SK-N-SH treated with all-trans-retinoic acid at 6 μM for 48 hours (cell line): ENCODE measurements around the gene UBXN10.

ENCODE experiments used
- ATAC-seq: fragments of 200-7000 bp; cut with Tn5 transposase; 3 replicates; pipeline ENCODE4 v1.9.1; 2020; ENCODE audit warnings: mild to moderate bottlenecking, moderate library complexity
- ARNTL ChIP-seq: fragments of 450-650 bp; formaldehyde crosslinking; IDR thresholded peaks from 2 replicates; pipeline ENCODE4 v1.5.0; 2020; ENCODE audit warnings: low read depth, mild to moderate bottlenecking, moderate library complexity, borderline replicate concordance
- BACH2 ChIP-seq: fragments of 250-450 bp; sonication (Bioruptor Pico); IDR thresholded peaks from 2 replicates; pipeline ENCODE4 v1.9.0; 2021; ENCODE audit warnings: mild to moderate bottlenecking, borderline replicate concordance
- CREB5 ChIP-seq: fragments of 250-450 bp; sonication (Bioruptor Pico); IDR thresholded peaks from 2 replicates; pipeline ENCODE4 v1.5.1; 2020; ENCODE audit warnings: low read depth, mild to moderate bottlenecking, moderate library complexity
- CSDC2 ChIP-seq: fragments of 250-450 bp; sonication (Bioruptor Pico); IDR thresholded peaks from 2 replicates; pipeline ENCODE4 v1.5.0; 2020; ENCODE audit warnings: mild to moderate bottlenecking, moderate library complexity
- CSRNP3 ChIP-seq: fragments of 250-450 bp; sonication (Bioruptor Pico); IDR thresholded peaks from 2 replicates; pipeline ENCODE4 v1.5.1; 2021; ENCODE audit warnings: mild to moderate bottlenecking, moderate library complexity
- GLIS3 ChIP-seq: fragments of 250-450 bp; sonication (Bioruptor Pico); IDR thresholded peaks from 2 replicates; pipeline ENCODE4 v1.5.0; 2020; ENCODE audit warnings: mild to moderate bottlenecking, moderate library complexity
- ISL1 ChIP-seq: fragments of 250-450 bp; sonication (Bioruptor Pico); IDR thresholded peaks from 2 replicates; pipeline ENCODE4 v2.1.2; 2022; ENCODE audit warnings: mild to moderate bottlenecking, moderate library complexity
- OSR1 ChIP-seq: fragments of 250-450 bp; sonication (Bioruptor Pico); IDR thresholded peaks from 2 replicates; pipeline ENCODE4 v1.8.0; 2022; ENCODE audit warnings: moderate library complexity, mild to moderate bottlenecking, inconsistent platforms
- PATZ1 ChIP-seq: fragments of 250-450 bp; sonication (Bioruptor Pico); IDR thresholded peaks from 2 replicates; pipeline ENCODE4 v1.8.0; 2020; ENCODE audit warnings: mild to moderate bottlenecking, moderate library complexity, borderline replicate concordance
- POU6F1 ChIP-seq: fragments of 250-450 bp; sonication (Bioruptor Pico); IDR thresholded peaks from 2 replicates; pipeline ENCODE4 v1.8.0; 2021; ENCODE audit warnings: low read depth, mild to moderate bottlenecking, moderate library complexity, borderline replicate concordance
- PPARA ChIP-seq: fragments of 250-450 bp; sonication (Bioruptor Pico); IDR thresholded peaks from 2 replicates; pipeline ENCODE4 v1.5.0; 2020; ENCODE audit warnings: mild to moderate bottlenecking, borderline replicate concordance
- RARB ChIP-seq: fragments of 250-450 bp; sonication (Bioruptor Pico); IDR thresholded peaks from 2 replicates; pipeline ENCODE4 v1.8.0; 2021; ENCODE audit warnings: mild to moderate bottlenecking, moderate library complexity
- SNAI2 ChIP-seq: fragments of 250-450 bp; sonication (Bioruptor Pico); IDR thresholded peaks from 2 replicates; pipeline ENCODE4 v1.5.0; 2020; ENCODE audit warnings: mild to moderate bottlenecking, moderate library complexity
- TOX ChIP-seq: fragments of 250-450 bp; sonication (Bioruptor Pico); IDR thresholded peaks from 2 replicates; pipeline ENCODE4 v1.8.0; 2021; ENCODE audit warnings: mild to moderate bottlenecking, moderate library complexity, borderline replicate concordance
- TSHZ2 ChIP-seq: fragments of 250-450 bp; sonication (Bioruptor Pico); IDR thresholded peaks from 2 replicates; pipeline ENCODE4 v1.5.0; 2020; ENCODE audit warnings: mild to moderate bottlenecking, moderate library complexity
- ZC3H10 ChIP-seq: fragments of 250-450 bp; sonication (Bioruptor Pico); IDR thresholded peaks from 2 replicates; pipeline ENCODE4 v1.5.1; 2021; ENCODE audit warnings: mild to moderate bottlenecking, moderate library complexity
- ZFP3 ChIP-seq: fragments of 250-450 bp; sonication (Bioruptor Pico); IDR thresholded peaks from 2 replicates; pipeline ENCODE4 v1.5.0; 2020; ENCODE audit warnings: mild to moderate bottlenecking, moderate library complexity
- ZNF565 ChIP-seq: fragments of 450-650 bp; formaldehyde crosslinking; conservative IDR thresholded peaks from 2 replicates; pipeline ENCODE4 v1.5.0; 2020; ENCODE audit warnings: low read depth, mild to moderate bottlenecking, moderate library complexity
- ZNF70 ChIP-seq: fragments of 450-650 bp; formaldehyde crosslinking; IDR thresholded peaks from 2 replicates; pipeline ENCODE4 v1.5.0; 2020; ENCODE audit warnings: mild to moderate bottlenecking, moderate library complexity
- ZNF8 ChIP-seq: fragments of 450-650 bp; formaldehyde crosslinking; IDR thresholded peaks from 2 replicates; pipeline ENCODE4 v1.5.0; 2020; ENCODE audit warnings: mild to moderate bottlenecking, moderate library complexity

Gene UBXN10

GRCh38 chr1:20233866-20234265, 48.0 kb downstream of the UBXN10 start (continued):
- no peak for TF ChIP-seq PATZ1 (CRISPR knock-in tag)

GRCh38 chr1:20234788-20235535, 49.1 kb downstream of the UBXN10 start:
- TF ChIP-seq RARB (no peak), ARNTL (no peak), TSHZ2 (CRISPR knock-in tag) (no peak), ISL1 (CRISPR knock-in tag) (no peak), ZNF8 (CRISPR knock-in tag) (no peak), BACH2 (no peak), PATZ1 (CRISPR knock-in tag) (no peak)
- no peak for ATAC-seq

- TF ChIP-seq RARB (no peak), ZNF70 (CRISPR knock-in tag) (no peak), ZC3H10 (CRISPR knock-in tag) (no peak), CSDC2 (CRISPR knock-in tag) (no peak), ZNF565 (no peak), ZNF8 (CRISPR knock-in tag) (no peak), GLIS3 (CRISPR knock-in tag) (no peak), CREB5 (CRISPR knock-in tag) (no peak), PATZ1 (CRISPR knock-in tag) (no peak), ZFP3 (CRISPR knock-in tag) (no peak), CSRNP3 (CRISPR knock-in tag) (no peak), PPARA (no peak), POU6F1 (CRISPR knock-in tag) (no peak), ISL1 (CRISPR knock-in tag) (no peak), SNAI2 (no peak), TOX (CRISPR knock-in tag) (no peak), TSHZ2 (CRISPR knock-in tag) (no peak), OSR1 (CRISPR knock-in tag) (no peak)
- no peak for ATAC-seq
Measured at GRCh38 chr1:20237646-20238045, 51.8 kb downstream of the UBXN10 start.
